Measurements from ENCODE around the gene ARFGEF2.

DNA sequence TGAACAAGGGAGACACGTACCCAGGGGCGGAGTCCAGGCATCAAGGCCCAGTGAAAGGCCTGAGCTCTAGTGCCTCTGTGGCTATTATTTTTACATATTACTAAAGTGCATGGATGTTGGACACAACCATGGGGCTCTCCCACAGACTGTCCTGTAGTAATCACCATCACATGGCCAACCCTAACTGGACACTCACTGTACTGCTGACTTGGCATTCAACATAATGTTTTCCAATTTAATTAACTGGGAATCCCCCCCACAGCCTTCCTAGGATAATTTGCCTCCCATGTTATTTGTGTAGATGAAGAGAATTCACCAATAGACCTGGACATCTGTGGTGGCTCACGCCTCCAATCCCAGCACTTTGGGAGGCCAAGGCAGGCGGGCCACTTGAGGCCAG, 34.5 kb downstream of the ARFGEF2 start:
- TF ChIP-seq, protein P1, sequence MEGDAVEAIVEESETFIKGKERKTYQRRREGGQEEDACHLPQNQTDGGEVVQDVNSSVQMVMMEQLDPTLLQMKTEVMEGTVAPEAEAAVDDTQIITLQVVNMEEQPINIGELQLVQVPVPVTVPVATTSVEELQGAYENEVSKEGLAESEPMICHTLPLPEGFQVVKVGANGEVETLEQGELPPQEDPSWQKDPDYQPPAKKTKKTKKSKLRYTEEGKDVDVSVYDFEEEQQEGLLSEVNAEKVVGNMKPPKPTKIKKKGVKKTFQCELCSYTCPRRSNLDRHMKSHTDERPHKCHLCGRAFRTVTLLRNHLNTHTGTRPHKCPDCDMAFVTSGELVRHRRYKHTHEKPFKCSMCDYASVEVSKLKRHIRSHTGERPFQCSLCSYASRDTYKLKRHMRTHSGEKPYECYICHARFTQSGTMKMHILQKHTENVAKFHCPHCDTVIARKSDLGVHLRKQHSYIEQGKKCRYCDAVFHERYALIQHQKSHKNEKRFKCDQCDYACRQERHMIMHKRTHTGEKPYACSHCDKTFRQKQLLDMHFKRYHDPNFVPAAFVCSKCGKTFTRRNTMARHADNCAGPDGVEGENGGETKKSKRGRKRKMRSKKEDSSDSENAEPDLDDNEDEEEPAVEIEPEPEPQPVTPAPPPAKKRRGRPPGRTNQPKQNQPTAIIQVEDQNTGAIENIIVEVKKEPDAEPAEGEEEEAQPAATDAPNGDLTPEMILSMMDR (IDR thresholded peaks at IDR 0.05) = no peak
- TF ChIP-seq, protein P2, sequence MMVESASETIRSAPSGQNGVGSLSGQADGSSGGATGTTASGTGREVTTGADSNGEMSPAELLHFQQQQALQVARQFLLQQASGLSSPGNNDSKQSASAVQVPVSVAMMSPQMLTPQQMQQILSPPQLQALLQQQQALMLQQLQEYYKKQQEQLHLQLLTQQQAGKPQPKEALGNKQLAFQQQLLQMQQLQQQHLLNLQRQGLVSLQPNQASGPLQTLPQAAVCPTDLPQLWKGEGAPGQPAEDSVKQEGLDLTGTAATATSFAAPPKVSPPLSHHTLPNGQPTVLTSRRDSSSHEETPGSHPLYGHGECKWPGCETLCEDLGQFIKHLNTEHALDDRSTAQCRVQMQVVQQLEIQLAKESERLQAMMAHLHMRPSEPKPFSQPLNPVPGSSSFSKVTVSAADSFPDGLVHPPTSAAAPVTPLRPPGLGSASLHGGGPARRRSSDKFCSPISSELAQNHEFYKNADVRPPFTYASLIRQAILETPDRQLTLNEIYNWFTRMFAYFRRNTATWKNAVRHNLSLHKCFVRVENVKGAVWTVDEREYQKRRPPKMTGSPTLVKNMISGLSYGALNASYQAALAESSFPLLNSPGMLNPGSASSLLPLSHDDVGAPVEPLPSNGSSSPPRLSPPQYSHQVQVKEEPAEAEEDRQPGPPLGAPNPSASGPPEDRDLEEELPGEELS (CRISPR knock-in tag; IDR thresholded peaks at IDR 0.05) = no peak
- no peak for TF ChIP-seq ELF4 (CRISPR knock-in tag; IDR thresholded peaks at IDR 0.05; ENCODE audit: low read depth)
- TF ChIP-seq ZNF121 (CRISPR knock-in tag; IDR thresholded peaks at IDR 0.05) = no peak
- no peak for TF ChIP-seq NR3C1 (CRISPR knock-in tag; conservative IDR thresholded peaks at IDR 0.05; ENCODE audit: low read depth)
- no peak for TF ChIP-seq TEAD4 (CRISPR knock-in tag; IDR thresholded peaks at IDR 0.05)
- TF ChIP-seq, protein P3, sequence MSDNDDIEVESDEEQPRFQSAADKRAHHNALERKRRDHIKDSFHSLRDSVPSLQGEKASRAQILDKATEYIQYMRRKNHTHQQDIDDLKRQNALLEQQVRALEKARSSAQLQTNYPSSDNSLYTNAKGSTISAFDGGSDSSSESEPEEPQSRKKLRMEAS (CRISPR knock-in tag; IDR thresholded peaks at IDR 0.05) = no peak
- TF ChIP-seq ZNF232 (CRISPR knock-in tag; IDR thresholded peaks at IDR 0.05) = no peak
- TF ChIP-seq, protein P4, sequence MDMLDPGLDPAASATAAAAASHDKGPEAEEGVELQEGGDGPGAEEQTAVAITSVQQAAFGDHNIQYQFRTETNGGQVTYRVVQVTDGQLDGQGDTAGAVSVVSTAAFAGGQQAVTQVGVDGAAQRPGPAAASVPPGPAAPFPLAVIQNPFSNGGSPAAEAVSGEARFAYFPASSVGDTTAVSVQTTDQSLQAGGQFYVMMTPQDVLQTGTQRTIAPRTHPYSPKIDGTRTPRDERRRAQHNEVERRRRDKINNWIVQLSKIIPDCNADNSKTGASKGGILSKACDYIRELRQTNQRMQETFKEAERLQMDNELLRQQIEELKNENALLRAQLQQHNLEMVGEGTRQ (CRISPR knock-in tag; IDR thresholded peaks at IDR 0.05) = no peak
- TF ChIP-seq, protein P5, sequence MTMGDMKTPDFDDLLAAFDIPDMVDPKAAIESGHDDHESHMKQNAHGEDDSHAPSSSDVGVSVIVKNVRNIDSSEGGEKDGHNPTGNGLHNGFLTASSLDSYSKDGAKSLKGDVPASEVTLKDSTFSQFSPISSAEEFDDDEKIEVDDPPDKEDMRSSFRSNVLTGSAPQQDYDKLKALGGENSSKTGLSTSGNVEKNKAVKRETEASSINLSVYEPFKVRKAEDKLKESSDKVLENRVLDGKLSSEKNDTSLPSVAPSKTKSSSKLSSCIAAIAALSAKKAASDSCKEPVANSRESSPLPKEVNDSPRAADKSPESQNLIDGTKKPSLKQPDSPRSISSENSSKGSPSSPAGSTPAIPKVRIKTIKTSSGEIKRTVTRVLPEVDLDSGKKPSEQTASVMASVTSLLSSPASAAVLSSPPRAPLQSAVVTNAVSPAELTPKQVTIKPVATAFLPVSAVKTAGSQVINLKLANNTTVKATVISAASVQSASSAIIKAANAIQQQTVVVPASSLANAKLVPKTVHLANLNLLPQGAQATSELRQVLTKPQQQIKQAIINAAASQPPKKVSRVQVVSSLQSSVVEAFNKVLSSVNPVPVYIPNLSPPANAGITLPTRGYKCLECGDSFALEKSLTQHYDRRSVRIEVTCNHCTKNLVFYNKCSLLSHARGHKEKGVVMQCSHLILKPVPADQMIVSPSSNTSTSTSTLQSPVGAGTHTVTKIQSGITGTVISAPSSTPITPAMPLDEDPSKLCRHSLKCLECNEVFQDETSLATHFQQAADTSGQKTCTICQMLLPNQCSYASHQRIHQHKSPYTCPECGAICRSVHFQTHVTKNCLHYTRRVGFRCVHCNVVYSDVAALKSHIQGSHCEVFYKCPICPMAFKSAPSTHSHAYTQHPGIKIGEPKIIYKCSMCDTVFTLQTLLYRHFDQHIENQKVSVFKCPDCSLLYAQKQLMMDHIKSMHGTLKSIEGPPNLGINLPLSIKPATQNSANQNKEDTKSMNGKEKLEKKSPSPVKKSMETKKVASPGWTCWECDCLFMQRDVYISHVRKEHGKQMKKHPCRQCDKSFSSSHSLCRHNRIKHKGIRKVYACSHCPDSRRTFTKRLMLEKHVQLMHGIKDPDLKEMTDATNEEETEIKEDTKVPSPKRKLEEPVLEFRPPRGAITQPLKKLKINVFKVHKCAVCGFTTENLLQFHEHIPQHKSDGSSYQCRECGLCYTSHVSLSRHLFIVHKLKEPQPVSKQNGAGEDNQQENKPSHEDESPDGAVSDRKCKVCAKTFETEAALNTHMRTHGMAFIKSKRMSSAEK (CRISPR knock-in tag; IDR thresholded peaks at IDR 0.05; ENCODE audit: borderline replicate concordance) = no peak

Measured in WTC11 (cell line).